ENCODE results near the gene LENG1. TPM values are rescaled to one million over a fixed set of nuclear protein-coding genes. Genes with fewer than 3 reads are reported as not detected.
A peak's percentile ranks its signal among the peaks of the same experiment; 100 is the strongest.

LENG1 gene
- total RNA-seq, 1 experiment from 2014 or later, result 11.2 TPM

GRCh38 chr19:54133957-54134590 lies 25.4 kb downstream of the LENG1 start:
- intact Hi-C loops (cut with micrococcal nuclease; ENCODE audit: unreplicated experiment), result no loop called here
- BruUV-seq (replicated peaks), result no TSS peak
- in situ Hi-C loops (cut with HindIII; ENCODE audit: low pct_unique_long_range_greater_than_20kb, low sequenced_read_pairs), result no loop called here
- H3K4me1 ChIP-seq (ENCODE audit: control insufficient read depth, insufficient read depth, low read length), result peaks cover 8% of the 10 kb centered on the region
- H3K27ac ChIP-seq (ENCODE audit: low read length), result peak overlapping the region; percentile 18; the same call in 1 of the 2 replicates
- POLR2A ChIA-PET, result no interaction called here
- TF ChIP-seq SIN3A (IDR thresholded peaks at IDR 0.05; ENCODE audit: borderline replicate concordance, insufficient read depth, low read depth, low read length) (no peak), REST (IDR thresholded peaks at IDR 0.05; ENCODE audit: insufficient read depth in 1 of 2, low read depth in 2 of 2, low read length in 1 of 2) (no peak), TCF7L2 (IDR thresholded peaks at IDR 0.05; ENCODE audit: low read depth, low read length) (no peak), CTCF (IDR thresholded peaks at IDR 0.05) (no peak), POLR2AphosphoS5 (IDR thresholded peaks at IDR 0.05; ENCODE audit: low read depth, low read length) (no peak)
- ATAC-seq, result no peak
- no peaks in the 10 kb centered on the region for H3K27me3 ChIP-seq (ENCODE audit: control insufficient read depth, insufficient read depth, low read length)
- no peak overlapping the region for H3K4me3 ChIP-seq (ENCODE audit: low read depth in 2 of 2, low read length in 2 of 2)
- no peaks in the 10 kb centered on the region for H3K9me3 ChIP-seq (ENCODE audit: control insufficient read depth, insufficient read depth, low read depth, low read length)
- CTCF ChIA-PET, result no interaction called here
- no peak for DNase-seq (ENCODE audit: low read depth, low spot score)
- peaks cover 2% of the 10 kb centered on the region for H3K36me3 ChIP-seq (ENCODE audit: control insufficient read depth, insufficient read depth, low read length)

- H3K27ac ChIP-seq (ENCODE audit: low read length), result no peak overlapping the region
- H3K36me3 ChIP-seq (ENCODE audit: control insufficient read depth, insufficient read depth, low read length), result peaks cover under 1% of the 10 kb centered on the region; the same call in 1 of the 2 replicates
- TF ChIP-seq SIN3A (IDR thresholded peaks at IDR 0.05; ENCODE audit: borderline replicate concordance, insufficient read depth, low read depth, low read length) (no peak), POLR2AphosphoS5 (IDR thresholded peaks at IDR 0.05; ENCODE audit: low read depth, low read length) (peak; percentile 60)
- ChIA-PET CTCF (no interaction called here), POLR2A (no interaction called here)
- intact Hi-C loops (cut with micrococcal nuclease; ENCODE audit: unreplicated experiment) (no loop called here), in situ Hi-C loops (cut with HindIII; ENCODE audit: low pct_unique_long_range_greater_than_20kb, low sequenced_read_pairs) (no loop called here)
- no TSS peak for BruUV-seq (replicated peaks)
- DNase-seq (ENCODE audit: low read depth, low spot score) (no peak), ATAC-seq (no peak)
- no peak overlapping the region for H3K4me3 ChIP-seq (ENCODE audit: low read depth in 2 of 2, low read length in 2 of 2)
- no peaks in the 10 kb centered on the region for H3K9me3 ChIP-seq (ENCODE audit: control insufficient read depth, insufficient read depth, low read depth, low read length)
- peaks cover 4% of the 10 kb centered on the region; the same call in 1 of the 2 replicates for H3K4me1 ChIP-seq (ENCODE audit: control insufficient read depth, insufficient read depth, low read length)
- H3K27me3 ChIP-seq (ENCODE audit: control insufficient read depth, insufficient read depth, low read length), result no peaks in the 10 kb centered on the region
Observed at GRCh38 chr19:54133312-54133956, 26.1 kb downstream of the LENG1 start.

GRCh38 chr19:54129617-54129996 lies 29.9 kb downstream of the LENG1 start:
- H3K4me3 ChIP-seq (ENCODE audit: low read depth in 2 of 2, low read length in 2 of 2), result no peak overlapping the region
- DNase-seq (ENCODE audit: low read depth, low spot score) (no peak), ATAC-seq (no peak)
- peaks cover 2% of the 10 kb centered on the region; the same call in 1 of the 2 replicates for H3K4me1 ChIP-seq (ENCODE audit: control insufficient read depth, insufficient read depth, low read length)
- H3K36me3 ChIP-seq (ENCODE audit: control insufficient read depth, insufficient read depth, low read length), result peaks cover 13% of the 10 kb centered on the region
- intact Hi-C loops (cut with micrococcal nuclease; ENCODE audit: unreplicated experiment), result no loop called here
- in situ Hi-C loops (cut with HindIII; ENCODE audit: low pct_unique_long_range_greater_than_20kb, low sequenced_read_pairs), result no loop called here
- POLR2A ChIA-PET, result no interaction called here
- H3K27ac ChIP-seq (ENCODE audit: low read length), result no peak overlapping the region
- CTCF ChIA-PET, result no interaction called here
- no TSS peak for BruUV-seq (replicated peaks)
- H3K27me3 ChIP-seq (ENCODE audit: control insufficient read depth, insufficient read depth, low read length), result no peaks in the 10 kb centered on the region
- H3K9me3 ChIP-seq (ENCODE audit: control insufficient read depth, insufficient read depth, low read depth, low read length), result no peaks in the 10 kb centered on the region
- no peak for TF ChIP-seq TCF7L2 (IDR thresholded peaks at IDR 0.05; ENCODE audit: low read depth, low read length)
- no peak for TF ChIP-seq POLR2AphosphoS5 (IDR thresholded peaks at IDR 0.05; ENCODE audit: low read depth, low read length)
- TF ChIP-seq CTCF (IDR thresholded peaks at IDR 0.05), result no peak
- TF ChIP-seq REST (IDR thresholded peaks at IDR 0.05; ENCODE audit: insufficient read depth in 1 of 2, low read depth in 2 of 2, low read length in 1 of 2), result no peak
- TF ChIP-seq SIN3A (IDR thresholded peaks at IDR 0.05; ENCODE audit: borderline replicate concordance, insufficient read depth, low read depth, low read length), result no peak
